HG02840 (cell line): ENCODE data around the gene LALBA.
"Not testable (repeated sequence)": the region's sequence is repeated elsewhere in the genome, so short reads cannot be mapped to it uniquely, and the experiment has no call there.

ENCODE experiments used
- ATAC-seq: cut with Tn5 transposase; IDR thresholded peaks from one replicate; pipeline ENCODE4 v1.9.1; 2021; ENCODE audit warnings: mild to moderate bottlenecking, moderate library complexity, moderate number of reproducible peaks; ENCODE audit not compliant: unreplicated experiment, low FRiP score

The LALBA gene

GRCh38 chr12:48536602-48537001 lies 33.2 kb downstream of the LALBA start:
- no peak for ATAC-seq

DNA sequence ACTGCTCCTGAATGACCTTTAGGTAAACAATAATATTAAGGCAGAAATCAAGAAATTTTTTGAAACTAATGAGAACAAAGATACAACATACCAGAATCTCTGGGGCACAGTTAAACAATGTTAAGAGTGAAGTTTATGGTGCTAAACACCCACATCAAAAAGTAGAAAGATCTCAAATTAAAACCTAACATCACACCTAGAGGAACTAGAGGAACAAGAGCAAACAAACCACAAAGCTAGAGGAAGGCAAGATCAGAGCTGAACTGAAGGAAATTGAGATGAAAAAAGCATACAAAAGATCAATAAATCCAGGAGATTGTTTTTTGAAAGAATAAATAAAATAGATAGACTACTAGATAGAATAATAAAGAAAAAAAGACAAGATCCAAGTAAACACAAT lies 37.2 kb downstream of the LALBA start:
- ATAC-seq, result no peak

DNA sequence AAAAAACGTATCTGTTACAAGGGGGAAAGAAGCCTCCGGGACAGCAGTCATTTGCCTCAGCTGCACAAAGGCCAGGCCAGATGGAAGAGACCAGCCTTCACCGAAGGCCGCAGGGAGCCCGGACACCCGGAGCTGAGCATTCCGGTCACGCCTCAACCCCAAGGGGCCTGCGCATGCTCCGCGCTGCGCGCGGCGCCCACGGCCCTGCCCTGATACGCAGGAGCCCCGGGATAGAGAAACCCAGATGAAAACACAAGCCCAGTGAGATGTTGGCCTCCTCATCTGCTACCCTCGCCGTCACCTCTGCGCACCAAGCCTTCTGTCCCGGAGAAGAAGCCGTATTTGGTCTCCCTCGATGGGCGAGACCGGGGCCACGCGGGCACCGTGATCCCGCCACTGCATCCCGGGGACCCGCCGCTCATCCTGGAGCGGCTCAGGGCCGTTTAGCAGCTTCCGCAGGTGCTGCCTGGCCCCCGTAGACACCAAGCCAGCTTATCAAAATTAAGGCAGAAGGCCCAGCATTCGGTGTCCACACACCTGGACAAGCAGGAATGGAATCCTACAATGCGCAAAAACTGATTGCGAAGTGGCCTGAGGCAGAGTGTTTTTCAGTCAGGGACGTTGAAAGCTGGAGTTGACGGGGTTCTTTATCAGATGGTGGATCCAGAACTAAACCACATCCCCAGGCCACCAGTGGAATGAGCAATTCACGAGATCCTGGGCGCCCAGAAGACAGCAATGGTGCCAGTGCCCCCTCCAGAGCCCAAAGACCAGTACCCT lies 41.8 kb downstream of the LALBA start:
- ATAC-seq, result no peak

GRCh38 chr12:48525332-48525731 lies 44.5 kb downstream of the LALBA start, which contains the start of gene OR8S1:
OR8S1 (plus strand) TSS chr12:48525632; CDS start chr12:48525632, 0 bp downstream.
- no peak for ATAC-seq

- ATAC-seq, result not testable (repeated sequence)
Measured at GRCh38 chr12:48520381-48520780, 49.5 kb downstream of the LALBA start.
